Adipose tissue (tissue), 3 donors: ENCODE results near the gene UROD. TPM values are rescaled to one million over a fixed set of nuclear protein-coding genes. Genes with fewer than 3 reads are reported as not detected.
A peak's percentile ranks its signal among the peaks of the same experiment; 100 is the strongest.

Experiments used
- H3K27ac ChIP-seq: one replicate; pipeline ENCODE4 v1.5.1; 2013; ENCODE audit warnings: low read depth, low read length
- WGBS, 3 donors: extraction: QIAGEN DNeasy Blood & Tissue Kit; methylation state at CpG; one replicate each; pipeline ENCODE4 v1.1.7; 2013; 5-methylcytosine and 5-hydroxymethylcytosine counted together
- polyA plus RNA-seq, 3 donors: library from polyadenylated mRNA; stranded (reverse); fragments of 200-250 nt; gene quantifications; one replicate each; pipeline ENCODE4 v1.2.3, GENCODE V29; 2013
- donor health status: healthy with polysubstance abuse.
- donor health status: Bipolar disorder and iron deficiency.
- donor health status: healthy.

The UROD gene
- polyA plus RNA-seq, 3 donors = 34.7 to 104 (median 101) TPM

GRCh38 chr1:45005761-45006160 is 6.3 kb upstream of the UROD start:
- no peak overlapping the region for H3K27ac ChIP-seq
- 80 to 92% (median 84%) methylated on average over 6 of the region's 6 CpGs for WGBS, 3 donors

DNA sequence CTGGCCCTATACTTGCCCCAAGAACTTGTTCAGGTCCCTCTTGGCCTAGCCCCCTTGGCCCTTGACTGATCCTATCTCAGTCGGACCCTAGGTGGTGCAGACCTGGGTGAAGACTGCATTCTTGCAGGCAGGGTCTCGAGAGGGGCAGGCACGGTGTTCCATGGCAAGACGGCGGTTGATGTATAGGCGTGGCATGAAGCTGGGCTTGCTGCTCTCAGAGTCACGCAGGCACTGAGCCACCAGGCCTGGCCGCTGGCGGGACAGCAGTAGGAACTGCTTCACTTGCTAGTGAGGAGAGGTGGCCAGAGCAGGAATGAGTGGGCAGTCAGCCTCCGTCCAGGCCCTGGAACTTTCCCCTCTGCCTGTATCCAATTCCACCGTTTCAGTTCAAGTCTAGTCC is 4.7 kb upstream of the UROD start:
- H3K27ac ChIP-seq = no peak overlapping the region
- 83 to 88% (median 84%) methylated on average over 11 of the region's 11 CpGs for WGBS, 3 donors

DNA sequence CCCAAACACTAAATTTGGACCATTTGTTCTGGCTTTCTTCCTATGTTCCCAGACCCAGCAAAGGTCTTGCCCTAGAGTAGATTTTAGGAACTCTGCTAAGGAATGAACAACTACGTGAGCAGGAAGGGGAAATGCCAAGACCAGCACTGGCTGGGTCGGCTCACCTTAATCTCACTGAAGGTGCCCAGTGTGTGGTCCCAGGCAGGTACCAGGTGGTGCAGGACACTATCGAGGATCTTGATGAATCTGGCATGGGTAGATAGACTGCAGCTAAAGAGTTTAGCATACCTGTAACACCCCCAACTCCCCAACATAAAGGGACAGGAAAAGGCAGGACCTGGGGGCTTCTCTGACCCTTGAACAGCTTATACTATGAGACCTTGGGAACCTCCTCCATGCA is 4.0 kb upstream of the UROD start:
- H3K27ac ChIP-seq = no peak overlapping the region
- WGBS, 3 donors = 87 to 92% (median 88%) methylated on average over 3 of the region's 3 CpGs

GRCh38 chr1:45008516-45008915 is 3.5 kb upstream of the UROD start:
- 91 to 94% (median 92%) methylated on average over 12 of the region's 12 CpGs for WGBS, 3 donors
- H3K27ac ChIP-seq = no peak overlapping the region

DNA sequence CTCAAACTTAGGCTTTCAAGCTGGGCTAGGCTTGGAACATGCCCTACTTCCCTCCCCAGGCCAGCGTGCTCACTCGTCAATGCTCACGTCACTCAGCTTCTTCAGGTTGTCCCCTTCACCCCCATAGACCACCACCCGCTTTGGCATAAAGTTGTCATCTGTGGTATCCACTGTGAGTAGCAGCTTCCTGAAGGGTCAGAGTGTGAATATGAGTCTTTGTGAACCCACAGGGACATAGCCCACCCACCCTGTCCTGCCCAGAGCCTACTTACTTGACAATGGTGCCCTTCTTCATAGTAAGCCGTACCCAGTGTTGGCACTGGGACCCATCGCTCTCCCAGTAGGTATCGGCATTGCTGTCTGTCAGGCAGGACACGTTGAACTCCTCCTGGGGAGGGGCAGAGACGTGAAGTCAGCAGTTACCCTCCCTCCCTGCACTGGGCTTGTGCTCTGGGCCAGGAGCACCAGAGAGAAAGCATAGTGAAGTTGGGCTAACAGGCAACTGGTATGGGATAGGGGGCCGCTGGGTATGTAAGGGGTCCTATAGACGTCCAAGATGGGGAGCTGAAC is 2.7 kb upstream of the UROD start:
- H3K27ac ChIP-seq = no peak overlapping the region
- WGBS, 3 donors = 86 to 94% (median 91%) methylated on average over 11 of the region's 11 CpGs

GRCh38 chr1:45009956-45010854 is 1.8 kb upstream of the UROD start:
- H3K27ac ChIP-seq = no peak overlapping the region
- WGBS, 3 donors = 18 to 21% (median 21%) methylated on average over 38 to 41 of the region's 41 CpGs

DNA sequence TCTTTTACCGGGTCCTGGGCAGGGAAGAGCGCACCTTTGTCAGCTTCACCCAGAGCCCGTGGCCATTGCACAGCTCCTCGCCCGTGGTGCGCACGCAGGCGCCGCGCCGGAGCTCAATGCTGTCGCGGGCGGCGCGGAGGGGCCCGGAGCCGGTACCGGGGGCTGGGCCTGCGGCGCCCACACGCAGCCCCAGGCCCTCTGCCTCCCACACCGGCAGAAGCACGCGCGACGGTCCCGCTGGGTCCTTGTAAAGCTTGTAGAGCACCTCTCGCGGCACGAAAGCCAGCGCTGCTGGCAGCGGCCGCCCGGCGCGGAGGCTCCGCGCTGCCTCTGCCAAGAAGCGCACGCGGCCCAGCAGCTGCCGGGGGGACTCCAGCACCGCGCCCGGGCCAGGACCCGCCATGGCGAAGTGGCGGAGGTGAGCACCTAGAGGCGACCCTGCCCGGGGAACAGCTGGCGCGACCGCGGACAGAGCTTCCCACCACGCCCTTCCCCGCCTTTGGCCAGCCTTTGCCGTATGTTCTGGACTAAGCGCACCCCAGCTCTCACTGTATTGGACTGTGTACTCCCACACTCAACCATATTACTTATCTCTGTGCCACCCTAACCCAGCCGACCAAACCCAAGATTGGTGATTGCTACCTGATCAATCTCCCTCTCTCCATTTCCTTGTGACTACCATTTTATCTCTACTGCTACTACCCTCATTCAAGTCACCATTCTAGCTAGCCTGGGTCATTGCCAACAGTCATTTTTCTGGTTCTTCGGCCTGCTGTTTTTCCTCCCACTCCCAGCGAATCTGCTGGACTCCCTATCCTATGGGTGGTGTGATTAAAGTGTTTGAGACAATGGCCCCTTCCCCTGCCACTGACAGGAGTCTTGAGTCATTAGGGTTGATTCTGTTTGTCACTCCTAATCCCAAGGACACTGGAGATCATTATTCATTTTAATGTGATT is 921 bp upstream of the UROD start, which contains the start of gene HECTD3:
TSS of gene HECTD3 (minus strand) at position 470 of the 957 bp plus-strand sequence. CDS start at position 403, 67 bp downstream.
- peak within 1 kb of the TSS; percentile 51 for H3K27ac ChIP-seq
- 1 to 2% (median 1%) methylated on average over 53 to 62 of the region's 62 CpGs for WGBS, 3 donors

DNA sequence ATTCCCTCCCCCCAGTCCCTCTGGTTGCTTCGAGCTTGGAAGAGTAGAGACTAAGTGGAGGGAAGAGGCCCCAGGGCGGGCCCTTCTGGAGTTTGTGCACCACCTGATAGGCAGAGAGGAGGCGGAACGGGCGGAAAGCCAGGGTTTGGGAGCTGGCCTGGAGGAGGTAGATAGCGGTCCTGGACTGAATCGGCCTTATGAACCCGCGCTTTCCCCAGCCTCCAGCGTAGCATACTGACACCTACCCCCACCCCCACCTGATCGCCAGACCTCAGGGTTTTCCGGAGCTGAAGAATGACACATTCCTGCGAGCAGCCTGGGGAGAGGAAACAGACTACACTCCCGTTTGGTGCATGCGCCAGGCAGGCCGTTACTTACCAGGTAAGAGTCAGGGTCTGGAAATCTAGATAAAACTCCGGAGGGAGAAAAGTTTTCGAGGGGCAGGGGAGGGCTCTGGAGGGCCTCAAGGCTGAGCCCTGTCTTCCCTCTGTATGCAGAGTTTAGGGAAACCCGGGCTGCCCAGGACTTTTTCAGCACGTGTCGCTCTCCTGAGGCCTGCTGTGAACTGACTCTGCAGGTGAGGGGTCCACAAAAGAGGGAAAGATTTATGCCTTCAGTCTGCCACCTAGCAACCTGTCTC is 705 bp downstream of the UROD start:
- H3K27ac ChIP-seq = no peak overlapping the region
- WGBS, 3 donors = 4 to 6% (median 4%) methylated on average over 21 of the region's 21 CpGs

GRCh38 chr1:45013551-45014209 is 1.6 kb downstream of the UROD start:
- no peak overlapping the region for H3K27ac ChIP-seq
- 79 to 83% (median 80%) methylated on average over 12 of the region's 12 CpGs for WGBS, 3 donors

GRCh38 chr1:45014321-45015028 is 2.4 kb downstream of the UROD start:
- H3K27ac ChIP-seq = no peak overlapping the region
- WGBS, 3 donors = 28 to 34% (median 31%) methylated on average over 6 of the region's 6 CpGs

DNA sequence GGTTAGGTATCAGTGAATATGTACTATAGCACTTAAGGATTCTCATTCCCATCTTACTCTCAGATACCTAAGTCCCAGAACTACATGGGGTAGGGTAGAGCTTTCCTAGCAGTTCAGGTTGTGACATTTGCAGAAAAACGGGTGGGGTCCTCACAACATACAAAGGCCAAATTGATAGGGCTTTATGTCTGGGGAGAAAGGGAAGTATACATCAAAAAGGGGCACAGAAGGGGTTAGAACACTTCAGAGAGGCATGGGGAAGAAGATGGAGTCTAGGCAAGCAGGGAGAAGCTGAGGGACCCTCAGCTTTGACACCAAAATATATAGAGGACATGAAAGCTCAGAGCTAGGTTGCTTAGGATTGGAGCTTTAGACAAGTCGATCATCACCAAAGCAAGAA is 3.6 kb downstream of the UROD start:
- no peak overlapping the region for H3K27ac ChIP-seq
- WGBS, 3 donors = 67 to 75% (median 68%) methylated on average over 2 of the region's 2 CpGs

DNA sequence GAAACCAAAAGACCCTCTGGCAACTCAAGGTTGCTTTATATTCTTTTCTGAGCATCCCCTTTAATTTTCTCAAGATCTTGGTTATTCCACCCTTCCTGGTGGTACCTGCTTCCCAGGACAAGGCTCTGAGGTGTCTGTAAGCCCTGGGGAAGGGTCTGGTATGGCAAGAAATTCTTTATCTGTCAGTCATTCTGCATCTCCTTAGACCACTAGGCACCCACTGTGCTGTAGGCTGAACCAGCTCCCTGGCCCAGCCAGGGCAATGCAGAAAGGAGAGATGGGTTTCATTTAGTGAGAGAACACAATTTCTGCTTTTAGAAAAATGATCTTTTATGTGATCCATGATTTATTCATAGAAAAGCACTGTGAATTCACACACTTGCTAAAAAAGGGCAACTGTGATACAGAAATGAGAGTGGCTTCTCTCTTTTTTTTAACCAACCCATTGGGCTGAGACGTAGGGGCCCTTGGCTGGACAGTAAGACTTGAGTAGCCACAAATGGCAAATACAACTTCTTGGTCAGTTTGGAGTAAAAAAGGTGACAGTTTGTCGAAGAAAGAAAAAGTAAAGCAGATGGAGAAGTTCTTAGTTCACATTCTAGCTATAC is 4.1 kb downstream of the UROD start:
- no peak overlapping the region for H3K27ac ChIP-seq
- WGBS, 3 donors = 59 to 94% (median 63%) methylated on average over 2 of the region's 2 CpGs

DNA sequence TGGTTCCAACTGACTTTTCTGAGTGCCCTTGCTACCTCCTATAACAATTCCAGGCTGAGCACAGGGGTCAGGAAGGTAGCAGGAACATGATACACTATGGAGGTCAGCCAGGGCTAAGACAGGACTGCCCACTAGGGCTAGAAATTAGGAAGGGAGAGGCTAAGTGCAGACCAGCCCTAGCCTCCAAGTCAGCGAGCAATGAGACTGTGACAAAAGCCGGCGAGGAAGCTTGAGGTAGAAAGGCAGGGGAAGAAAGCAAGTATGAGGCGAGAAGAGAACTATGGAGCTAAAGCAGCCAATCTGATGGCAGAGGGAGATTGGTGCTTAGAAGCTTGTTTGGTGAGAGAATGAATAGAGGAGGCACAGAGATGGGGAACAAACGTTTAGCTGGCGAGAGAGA is 4.7 kb downstream of the UROD start:
- WGBS, 3 donors = 48 to 72% (median 57%) methylated on average over 6 of the region's 6 CpGs
- no peak overlapping the region for H3K27ac ChIP-seq

- no peak overlapping the region for H3K27ac ChIP-seq
- WGBS, 3 donors = 45 to 66% (median 63%) methylated on average over 16 of the region's 16 CpGs
Measured at GRCh38 chr1:45018599-45019230, 6.7 kb downstream of the UROD start.

GRCh38 chr1:45023663-45024062 is 11.6 kb downstream of the UROD start:
- 90 to 96% (median 92%) methylated on average over 1 of the region's 1 CpG for WGBS, 3 donors
- H3K27ac ChIP-seq = no peak overlapping the region

DNA sequence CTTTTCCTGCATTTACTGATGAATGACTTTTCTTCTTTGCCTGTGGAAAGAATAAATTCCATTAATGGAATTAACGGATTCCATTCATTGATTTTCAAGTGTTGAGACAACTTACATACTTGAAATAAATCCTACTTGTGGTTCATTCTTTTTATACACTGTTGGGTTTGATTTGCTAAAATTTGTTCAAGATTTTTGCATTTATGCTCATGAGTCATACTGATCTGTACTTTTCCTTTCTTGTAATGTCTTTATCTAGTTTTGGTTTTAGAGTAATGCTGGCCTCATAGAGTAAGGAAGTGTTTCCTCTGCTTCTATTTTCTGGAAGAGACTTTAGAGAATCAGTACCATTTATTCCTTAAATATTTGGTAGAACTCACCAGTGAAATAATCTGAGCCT is 14.4 kb downstream of the UROD start:
- 88 to 92% (median 91%) methylated on average over 1 of the region's 1 CpG for WGBS, 3 donors
- no peak overlapping the region for H3K27ac ChIP-seq
